HG03521 (cell line): ENCODE results near the gene GALNS.

Experiments used
- ATAC-seq: cut with Tn5 transposase; IDR thresholded peaks from one replicate; pipeline ENCODE4 v1.9.1; 2021; ENCODE audit warnings: mild to moderate bottlenecking, moderate library complexity; ENCODE audit not compliant: unreplicated experiment

GALNS gene

DNA sequence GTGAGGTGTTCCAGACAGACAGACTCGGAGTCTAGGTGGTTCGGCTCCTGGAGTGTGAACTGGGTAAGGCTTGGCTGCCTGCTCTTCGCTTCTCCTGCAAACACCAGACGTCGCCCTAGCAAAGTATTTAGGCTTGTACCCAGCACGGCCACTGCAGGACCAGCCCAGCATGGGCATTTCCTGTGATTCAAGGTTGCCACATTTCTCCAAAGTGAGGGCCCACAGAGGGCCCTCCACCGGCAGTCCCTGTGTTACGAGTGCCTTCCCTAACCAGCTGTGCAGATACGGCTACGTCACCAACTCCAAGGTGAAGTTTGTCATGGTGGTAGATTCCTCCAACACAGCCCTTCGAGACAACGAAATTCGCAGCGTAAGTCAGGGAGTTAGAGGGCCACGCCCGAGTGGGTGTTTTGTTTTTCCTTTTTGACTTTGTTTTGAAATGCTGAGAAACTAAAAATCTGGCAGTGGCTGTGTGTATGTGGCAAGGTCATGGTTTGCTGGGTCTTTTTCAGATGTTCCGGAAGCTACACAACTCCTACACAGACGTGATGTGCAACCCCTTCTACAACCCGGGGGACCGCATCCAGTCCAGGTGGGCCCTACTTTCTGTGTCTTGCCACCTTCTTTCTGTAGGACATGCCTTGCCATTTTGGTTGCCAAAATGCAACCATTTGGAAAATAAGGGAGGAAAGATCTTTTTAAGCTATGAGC lies 2.8 kb upstream of the GALNS start:
- no peak for ATAC-seq

DNA sequence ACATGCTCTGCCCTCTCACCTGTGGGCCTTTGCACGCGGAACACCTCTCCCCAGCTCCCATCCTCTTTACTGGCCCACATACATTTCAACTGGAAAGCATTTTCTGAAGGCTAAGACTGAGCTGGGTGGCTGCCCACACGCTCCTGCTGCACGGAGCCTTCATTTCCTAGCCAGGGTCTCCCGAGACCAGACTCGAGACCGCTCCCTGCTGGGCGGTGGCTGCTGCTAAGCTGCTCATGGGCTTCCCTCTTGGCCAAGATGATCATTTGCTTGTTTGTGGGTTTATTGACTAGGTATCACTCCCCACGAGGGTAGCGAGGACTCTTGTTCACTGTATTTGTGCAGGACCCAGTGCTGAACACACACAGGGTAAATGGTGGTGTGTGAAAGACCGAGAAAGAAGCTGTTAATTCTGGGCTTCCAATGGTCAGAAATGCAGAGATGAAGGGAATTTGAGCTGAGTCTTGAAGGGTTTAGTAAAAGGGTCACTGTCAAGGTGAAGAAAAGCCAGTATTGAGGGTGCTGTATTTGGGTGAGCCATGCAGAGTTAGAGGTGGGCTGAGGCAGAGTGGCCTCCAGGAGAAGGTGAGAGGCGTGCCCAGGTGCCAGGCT lies 1.1 kb upstream of the GALNS start:
- ATAC-seq: no peak

DNA sequence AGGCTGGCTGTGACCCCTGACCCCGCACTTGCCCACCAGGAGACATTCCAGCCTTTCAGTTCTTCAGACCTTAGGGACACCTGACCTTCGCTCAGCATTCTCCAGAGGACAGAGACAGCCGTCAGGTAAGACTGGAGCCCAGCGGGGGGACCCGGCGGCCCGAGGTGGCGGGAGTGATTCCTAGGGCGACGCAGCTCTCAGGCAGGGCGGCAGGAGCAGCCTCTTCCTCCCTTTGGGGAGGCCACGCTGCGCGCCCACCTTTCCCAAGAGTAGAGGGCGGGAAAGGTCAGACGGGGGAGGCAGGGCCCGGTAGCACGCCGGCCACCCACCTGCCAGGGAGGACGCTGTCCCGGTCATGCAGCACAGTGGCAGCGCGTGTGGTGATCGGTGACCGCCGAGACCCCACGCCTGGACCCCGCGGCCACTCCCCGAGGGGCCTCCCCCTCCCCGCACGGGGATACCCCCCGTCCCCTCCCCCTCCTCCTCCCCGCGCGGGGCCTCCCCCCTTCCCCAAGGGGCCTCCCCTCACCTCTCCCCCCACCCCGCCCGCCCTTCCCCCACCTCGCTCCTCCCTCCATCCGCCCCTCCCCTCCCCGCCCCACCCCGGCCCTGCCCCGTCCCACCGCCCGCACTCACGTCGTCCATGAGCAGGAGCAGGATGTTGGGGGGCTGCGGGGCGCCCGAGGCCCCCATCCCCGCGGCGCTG lies 472 bp downstream of the GALNS start:
- no peak for ATAC-seq

DNA sequence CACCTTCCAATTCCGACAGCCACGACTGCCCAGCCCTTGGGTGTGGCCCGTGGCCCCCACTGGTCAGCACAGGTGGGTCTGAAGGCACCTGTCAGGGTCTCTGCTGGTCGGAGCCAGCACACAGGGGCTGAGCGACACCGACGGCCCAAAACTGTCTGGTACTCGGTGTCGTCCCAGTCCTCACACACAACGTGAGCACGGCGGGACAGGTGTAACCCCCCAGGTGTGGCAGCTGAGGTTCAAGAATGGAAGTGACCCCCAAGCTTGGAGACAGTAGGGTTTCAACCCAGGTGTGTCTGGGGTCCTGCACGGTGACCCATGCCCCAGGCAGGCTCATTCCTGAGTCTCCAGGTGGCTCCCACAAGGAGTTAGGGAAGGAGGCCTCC lies 1.0 kb downstream of the GALNS start:
- ATAC-seq: no peak

DNA sequence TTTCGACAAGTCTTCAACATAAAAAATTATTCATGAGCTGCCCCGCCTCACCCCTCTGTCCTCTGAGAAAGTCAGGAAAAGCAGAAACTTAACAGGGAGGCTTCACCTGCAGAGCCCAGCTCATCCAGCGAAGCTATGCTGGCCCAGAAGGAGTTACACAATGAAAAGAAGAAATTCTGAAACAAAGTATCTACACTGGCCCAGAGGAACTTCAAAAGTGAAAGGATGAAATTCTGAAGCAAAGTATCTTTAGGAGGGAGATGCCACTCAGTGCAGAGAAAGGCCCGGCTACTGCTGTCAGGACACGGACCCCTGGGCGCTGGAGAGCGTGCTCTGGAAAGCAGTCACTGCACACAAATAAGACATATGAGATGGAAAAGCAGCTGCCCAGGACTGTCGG lies 1.6 kb downstream of the GALNS start:
- no peak for ATAC-seq

DNA sequence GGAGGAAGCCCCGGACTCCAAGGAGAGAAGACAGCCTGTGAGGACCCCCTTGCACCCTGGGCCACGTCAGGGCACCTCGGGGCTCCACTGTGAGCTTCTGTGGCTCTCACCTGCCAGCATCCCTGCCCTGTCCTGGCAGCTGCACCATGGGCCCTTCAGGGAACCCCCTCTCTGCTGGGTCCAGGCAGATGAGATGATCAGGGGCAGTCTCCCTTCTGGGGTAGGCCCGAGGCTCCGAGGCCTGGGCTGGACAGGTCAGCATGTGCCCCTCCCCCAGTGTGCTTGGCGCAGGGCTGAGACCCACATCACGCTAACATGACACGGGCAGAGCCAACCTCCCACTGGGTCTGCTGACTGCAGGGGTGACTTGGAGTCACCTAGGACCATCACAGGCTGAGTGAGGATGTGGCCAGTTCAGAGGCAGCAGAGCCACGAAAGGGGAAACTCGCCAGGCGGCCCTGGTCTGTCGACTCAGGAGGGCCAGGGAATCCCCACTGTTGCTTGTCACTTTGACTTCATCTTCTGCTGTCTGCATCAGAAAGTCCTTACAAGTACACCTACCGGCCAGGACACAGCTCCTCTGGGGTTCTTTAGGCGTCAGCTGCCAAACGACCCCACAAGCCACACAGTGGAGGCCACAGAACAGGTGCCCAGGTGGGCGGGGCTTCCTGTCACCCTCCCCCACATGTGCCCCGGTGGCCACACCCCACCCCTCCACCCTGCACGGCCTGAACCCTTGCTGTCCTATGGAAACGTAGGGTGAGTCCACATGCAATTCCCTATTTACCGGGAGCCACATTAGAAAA lies 2.2 kb downstream of the GALNS start:
- ATAC-seq: no peak

DNA sequence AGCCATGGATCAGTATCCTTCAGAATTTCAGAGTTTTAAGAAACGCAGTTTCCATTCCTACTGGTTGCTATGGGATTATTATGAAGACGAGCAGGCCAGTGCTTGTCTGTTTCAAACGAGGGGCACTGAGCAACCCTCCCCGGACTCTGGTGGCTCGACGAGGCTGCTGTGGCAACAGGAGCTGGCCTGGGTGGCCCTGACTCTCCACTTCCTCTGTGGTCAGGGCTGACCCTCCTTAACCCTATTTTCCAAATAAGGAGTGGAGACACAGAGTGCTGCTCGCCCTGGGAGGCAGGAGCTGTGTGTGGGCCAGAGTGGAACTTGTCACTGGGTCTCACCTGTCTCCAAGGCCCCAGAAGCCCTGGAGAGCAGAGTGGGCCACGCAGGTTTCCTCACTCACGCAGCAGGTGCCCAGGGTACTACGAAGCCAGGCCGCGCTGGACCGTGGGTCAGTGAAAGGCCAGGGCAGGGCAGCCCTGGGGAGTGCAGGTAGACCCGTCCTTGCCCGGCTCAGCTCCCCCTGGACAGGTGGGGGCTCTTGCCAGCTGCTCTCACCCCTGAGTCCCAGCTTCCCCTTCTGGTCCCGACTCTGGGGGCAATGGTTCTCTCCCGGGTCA lies 3.3 kb downstream of the GALNS start:
- ATAC-seq: no peak

DNA sequence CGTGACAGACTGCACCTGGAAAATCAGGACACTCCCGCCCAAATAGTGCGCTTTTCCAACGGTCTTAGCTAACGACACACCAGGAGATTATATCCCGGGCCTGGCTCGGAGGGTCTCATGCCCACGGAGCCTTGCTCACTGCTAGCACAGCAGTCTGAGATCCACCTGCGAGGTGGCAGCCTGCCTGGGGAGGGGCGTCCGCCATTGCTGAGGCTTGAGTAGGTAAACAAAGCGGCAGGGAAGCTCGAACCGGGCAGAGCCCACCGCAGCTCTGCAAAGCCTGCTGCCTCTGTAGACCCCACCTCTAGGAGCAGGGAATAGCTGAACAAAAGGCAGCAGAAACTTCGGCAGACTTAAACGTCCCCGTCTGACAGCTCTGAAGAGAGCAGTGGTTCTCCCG lies 5.1 kb downstream of the GALNS start:
- no peak for ATAC-seq

DNA sequence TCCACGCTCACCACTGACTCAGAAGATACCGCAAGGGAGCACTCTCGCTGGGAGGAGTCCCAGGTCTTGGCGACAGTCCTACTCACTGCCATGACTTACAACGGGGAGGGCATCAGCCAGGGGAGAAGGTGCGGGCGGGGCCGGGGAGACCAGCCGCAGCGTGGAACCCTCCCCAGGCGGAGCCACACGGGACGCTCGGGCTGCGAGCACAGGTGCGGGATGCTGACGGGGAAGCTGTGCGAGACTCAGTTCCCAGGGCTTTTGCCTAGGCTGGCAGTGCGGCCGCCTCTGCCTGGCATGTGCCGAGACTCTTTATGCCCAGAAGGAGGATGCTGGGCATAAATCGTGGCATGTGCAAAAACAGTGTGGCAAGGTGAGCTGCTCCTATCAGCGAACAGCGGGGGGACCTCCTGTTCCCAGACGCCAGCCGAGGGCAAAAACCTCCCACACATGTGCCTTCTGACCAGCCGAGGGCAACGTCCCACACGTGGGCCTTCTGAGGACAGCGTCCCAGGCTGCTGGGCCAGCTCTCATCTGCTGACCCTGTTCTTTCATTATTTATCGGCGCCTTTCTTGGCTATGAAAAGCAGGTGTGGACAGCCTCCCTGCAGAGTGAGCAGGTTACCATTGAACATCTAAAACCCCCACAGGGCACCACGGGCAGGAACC lies 6.1 kb downstream of the GALNS start:
- ATAC-seq: no peak

DNA sequence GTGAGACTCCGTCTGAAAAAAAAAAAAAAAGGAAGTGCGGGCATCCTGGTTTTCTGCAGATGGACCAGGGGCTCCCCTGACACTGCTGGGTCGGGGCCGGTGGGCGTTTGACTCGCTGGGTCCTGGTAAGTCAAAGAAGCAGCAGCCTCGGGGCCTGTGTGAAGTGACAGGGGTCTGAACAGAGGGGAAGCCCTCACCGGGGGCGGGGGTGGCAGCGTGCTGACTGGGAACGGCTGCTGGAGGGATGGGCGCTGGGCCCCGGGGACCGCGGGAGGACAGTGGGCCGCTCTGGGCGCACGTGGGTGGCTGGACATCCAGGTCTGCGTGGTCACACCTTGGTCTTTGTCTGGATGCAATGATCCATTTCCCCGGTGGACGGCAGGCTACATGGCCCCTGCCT lies 8.2 kb downstream of the GALNS start:
- ATAC-seq: no peak

DNA sequence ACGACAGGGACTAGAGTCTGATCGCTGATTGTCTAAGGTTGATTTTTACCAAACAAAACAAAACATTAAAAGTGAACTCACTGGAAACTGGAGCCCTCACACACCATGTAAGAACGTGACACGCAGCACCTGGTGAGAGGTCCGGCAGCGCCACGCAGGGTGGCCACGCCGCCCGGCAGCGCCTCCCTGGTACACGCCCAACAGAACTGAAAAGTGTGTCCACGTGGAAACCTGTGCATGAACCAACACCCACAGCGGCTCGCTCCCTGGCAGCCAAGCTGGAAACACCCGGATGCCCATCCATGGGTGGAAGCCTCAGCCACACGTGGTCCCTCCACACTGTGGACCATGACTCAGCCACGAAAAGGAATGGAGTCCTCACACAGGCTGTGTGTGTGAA lies 9.1 kb downstream of the GALNS start:
- ATAC-seq: no peak

DNA sequence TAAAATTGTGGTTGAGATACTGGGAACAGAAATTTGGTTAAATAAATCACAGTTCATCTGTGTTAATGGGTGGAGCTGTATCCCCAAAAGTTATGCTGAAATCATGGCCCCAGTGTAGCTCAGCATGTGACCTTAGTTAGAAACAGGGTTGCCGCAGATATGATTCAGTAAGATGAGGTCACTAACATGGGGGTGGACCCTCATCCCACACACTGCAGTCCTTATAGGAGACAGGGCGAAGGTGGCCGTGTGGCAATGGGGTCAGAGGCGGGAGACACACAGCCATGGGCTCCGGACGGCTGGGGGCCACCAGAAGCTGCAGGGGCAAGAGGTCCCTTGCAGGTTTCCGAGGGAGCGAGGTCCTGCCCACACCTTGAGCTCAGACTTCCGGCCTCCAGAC lies 10.7 kb downstream of the GALNS start:
- ATAC-seq: no peak

DNA sequence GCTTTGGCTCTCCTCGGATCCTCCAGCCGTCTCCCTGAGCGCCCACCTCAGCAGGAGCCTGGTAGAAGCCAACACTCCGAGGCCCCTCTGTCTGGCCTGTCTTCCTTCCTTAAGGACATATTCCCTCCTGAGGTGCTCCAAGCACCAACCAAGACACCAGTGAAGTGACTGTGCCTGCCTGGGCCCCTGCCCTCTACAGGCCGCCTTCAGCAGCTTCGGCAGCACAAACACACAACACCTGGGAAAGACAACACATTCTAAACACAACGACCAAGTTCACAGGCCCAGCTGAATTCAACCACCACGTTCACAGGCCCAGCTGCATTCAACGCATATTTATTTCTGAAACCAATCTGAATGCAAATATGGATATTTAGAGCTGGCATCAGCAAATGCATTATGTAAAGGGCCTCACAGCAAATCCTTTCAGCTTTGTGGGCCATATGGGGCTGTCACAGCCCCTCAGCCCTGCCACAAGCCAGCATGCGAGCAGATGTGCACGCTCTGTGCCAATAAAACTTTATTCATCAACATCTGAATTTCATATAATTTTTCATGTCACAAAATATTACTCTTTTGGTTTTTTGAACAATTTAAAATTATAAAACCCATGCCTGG lies 12.2 kb downstream of the GALNS start:
- ATAC-seq: no peak

DNA sequence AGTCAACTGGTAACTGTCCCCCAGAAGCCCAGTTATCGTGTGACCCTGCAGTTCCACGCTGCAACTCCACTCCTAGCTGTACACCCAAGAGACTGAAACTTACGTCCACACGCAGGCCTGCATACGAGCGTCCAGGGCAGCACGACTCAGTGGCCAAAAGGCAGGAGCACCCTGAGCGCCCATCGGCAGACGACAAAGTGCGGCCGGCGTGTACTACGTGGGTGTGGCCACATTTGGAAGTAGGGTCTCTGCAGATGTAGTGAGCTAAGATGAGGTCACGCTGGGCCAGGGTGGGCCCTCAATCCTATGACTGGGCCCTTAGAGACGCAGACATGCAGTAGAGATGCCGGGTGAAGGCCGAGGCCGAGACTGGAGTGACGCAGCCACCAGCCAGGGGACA lies 13.5 kb downstream of the GALNS start:
- no peak for ATAC-seq

DNA sequence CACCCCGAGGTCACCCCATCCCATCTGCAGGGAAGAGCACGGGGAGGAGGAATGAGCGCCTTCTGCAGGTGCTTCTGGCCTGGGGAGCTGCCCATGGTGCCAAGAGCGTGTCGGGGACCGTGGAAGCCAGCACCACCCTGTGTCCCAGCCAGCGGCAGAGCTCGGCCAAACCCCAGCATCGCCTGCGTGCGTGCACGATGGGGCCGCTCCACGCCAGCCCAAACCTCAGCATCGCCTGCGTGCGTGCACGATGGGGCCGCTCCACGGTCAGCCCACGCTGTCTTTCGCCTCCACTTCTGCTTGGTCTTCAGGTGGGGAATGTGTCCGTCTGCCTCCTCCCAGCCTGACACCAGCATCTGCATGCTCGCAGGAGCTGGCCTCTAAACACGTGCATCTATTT lies 13.9 kb downstream of the GALNS start:
- ATAC-seq: no peak

DNA sequence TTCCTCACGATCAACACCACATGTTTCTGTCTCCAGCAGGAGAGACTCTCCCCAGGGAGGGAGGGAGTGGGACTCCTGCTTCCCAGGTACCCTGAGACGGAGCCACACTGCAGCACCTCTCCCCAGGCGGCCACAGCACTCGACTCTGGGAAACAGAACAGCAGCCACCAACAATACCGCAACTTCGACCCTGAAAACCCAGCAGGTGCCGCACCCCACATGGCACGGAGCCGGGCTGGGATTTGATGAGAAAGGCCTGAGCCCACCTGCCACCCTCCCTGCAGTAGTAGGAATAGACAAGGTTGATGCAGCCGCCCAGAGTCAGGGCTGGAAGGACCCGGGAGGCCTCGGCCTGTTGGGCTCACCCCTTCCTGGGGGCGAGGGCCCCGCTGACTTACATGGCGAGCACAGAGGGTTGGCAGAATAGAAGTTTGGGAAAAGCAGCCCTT lies 14.4 kb downstream of the GALNS start:
- ATAC-seq: no peak

DNA sequence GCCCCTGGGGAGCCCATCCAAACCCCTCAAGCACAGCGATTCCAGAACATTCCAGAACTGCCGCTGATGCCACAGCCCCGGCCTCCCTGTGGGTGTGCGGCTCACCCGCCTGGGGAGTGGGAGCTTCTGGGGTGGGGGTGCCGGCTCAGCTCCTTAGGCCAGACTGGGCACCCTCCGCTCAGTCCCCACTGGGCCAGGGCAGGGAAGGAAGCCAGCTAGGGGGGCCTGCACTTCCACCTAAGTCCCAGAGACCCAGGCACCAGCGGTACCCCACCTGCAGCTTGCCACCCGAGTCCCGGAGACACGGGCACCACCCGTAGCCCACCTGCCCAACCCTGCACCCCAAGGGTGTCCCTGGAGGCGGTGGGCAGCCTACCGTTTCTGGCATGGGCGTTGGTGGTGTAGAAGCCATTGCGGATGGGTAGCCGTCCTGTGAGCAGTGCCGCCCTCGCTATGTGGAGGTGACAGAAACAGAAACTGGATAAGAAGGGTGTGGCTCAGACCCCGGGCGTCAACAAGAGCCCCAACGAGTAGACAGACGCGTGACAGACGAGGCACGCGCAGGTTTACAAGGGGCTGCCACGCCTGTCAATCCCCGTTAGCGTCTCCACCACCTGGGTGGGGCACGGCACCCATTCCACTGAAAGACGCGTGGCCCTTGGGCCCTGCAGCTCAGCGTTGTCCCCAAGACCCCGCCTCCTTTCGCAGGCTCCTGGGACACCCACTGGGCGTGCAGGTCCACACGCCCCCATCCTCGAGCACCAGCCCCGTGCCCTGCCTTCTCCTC lies 15.0 kb downstream of the GALNS start:
- no peak for ATAC-seq

DNA sequence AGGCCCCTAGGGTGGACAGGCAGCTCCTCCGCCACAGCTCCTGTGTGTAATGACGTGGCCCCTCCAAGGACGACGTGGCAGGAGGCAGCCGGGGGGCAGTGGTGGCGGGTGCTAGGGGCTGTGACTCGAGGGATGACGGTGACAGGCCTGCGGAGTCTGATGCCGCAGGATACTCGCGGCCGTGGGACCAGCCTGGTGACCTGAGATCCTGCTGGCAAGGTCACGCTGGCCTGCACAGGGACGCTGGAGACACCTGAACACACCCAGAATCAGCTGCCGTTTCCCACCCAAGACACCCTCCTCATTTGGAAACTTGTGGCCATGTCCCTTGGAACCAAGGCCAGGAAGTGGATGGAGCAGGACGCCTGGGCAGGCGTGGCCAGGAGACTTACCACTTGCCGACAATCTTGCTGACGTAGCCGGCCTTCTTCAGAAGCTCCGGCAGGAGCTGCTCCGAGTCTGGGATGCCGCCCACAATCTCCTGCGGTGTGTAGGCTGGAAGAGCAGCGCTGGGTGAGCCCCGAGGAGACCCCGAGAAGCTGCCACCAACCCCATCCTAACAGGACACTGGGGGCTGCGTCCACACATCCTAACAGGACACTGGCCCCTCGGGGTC lies 16.0 kb downstream of the GALNS start:
- no peak for ATAC-seq
